Temporal lobe (tissue), 2 donors: ENCODE results near the gene TOR1A. TPM values are rescaled to one million over a fixed set of nuclear protein-coding genes. Genes with fewer than 3 reads are reported as not detected.

ENCODE experiments used
- small RNA-seq: library from RNA; depleted of rRNA; stranded (forward); fragments of <200 nt; gene quantifications from one replicate; pipeline ENCODE3, GENCODE V24; 2014; ENCODE audit warnings: low replicate concordance
- total RNA-seq: library from RNA; depleted of rRNA; stranded (reverse); fragments of >200 nt; gene quantifications from one replicate; pipeline ENCODE4 v1.2.3, GENCODE V29; 2014

TOR1A gene
- total RNA-seq, 1 donor from 2014 or later, result 20.7 TPM

Small RNAs within 50 kb of the gene (small RNA-seq; reads per million reads assigned to genes)
- gene MIR6855, result 0.11 reads per million

Other genes starting within 250 kb of the TOR1A start
- gene C9orf50, start 203.0 kb downstream of the TOR1A start, total RNA-seq, result not detected
- gene NTMT1, start 198.0 kb downstream of the TOR1A start, total RNA-seq, result 11.1 TPM
- gene ASB6, start 182.0 kb downstream of the TOR1A start, total RNA-seq, result 12.5 TPM
- 0.25 TPM for gene PRRX2, start 158.5 kb downstream of the TOR1A start, total RNA-seq
- 2.0 TPM for gene PTGES, start 71.1 kb downstream of the TOR1A start, total RNA-seq
- 36.1 TPM for gene TOR1B, start 21.0 kb downstream of the TOR1A start, total RNA-seq
- gene C9orf78, start 11.1 kb upstream of the TOR1A start, total RNA-seq, result 35.7 TPM
- 16.0 TPM for gene USP20, start 11.3 kb upstream of the TOR1A start, total RNA-seq
- gene FNBP1, start 219.1 kb upstream of the TOR1A start, total RNA-seq, result 42.0 TPM
- 27.0 TPM for gene GPR107, start 229.8 kb upstream of the TOR1A start, total RNA-seq